ENCODE results near the gene PERM1.

DNA sequence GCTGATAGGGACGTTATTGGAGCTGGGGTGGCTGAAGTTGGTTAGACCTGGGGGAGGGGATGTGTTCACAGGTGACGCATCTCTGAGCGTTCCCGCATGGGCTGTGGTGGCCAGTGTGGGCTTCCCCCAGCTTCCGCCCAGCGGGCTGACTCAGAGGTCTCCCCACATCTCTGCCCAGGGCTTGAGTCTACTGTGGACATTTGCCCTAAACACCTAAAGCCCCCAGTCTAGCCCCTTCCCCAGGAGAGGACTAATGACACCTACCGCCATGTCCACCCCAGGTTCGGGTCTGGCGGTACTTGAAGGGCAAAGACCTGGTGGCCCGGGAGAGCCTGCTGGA lies 40.0 kb upstream of the PERM1 start:
- no peak for TF ChIP-seq EP300 (IDR thresholded peaks at IDR 0.05; ENCODE audit: low read length)
- no peak for TF ChIP-seq MECOM (CRISPR knock-in tag; IDR thresholded peaks at IDR 0.05)

All from K562 (cell line).